Measurements from ENCODE around the gene KL.

DNA sequence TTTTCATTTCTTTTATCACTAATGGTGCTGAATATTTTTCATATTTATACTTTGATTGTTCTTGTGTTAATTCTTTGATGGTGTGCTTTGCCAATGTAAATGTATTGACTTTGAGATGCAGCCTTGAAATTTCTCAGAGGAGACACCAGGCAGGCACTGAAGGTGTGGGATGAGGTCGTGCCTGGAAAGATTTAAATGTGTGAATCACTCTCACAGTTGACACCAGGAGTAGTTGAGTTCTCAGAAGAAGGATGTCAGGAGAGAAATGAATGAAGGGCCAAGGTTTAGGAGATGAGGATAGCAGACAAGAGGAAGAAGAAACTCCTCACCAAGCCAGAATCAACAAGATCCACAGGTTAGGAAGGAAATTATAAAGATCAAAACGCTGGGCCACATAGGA, 10.1 kb upstream of the KL start:
- TF ChIP-seq, protein P1, sequence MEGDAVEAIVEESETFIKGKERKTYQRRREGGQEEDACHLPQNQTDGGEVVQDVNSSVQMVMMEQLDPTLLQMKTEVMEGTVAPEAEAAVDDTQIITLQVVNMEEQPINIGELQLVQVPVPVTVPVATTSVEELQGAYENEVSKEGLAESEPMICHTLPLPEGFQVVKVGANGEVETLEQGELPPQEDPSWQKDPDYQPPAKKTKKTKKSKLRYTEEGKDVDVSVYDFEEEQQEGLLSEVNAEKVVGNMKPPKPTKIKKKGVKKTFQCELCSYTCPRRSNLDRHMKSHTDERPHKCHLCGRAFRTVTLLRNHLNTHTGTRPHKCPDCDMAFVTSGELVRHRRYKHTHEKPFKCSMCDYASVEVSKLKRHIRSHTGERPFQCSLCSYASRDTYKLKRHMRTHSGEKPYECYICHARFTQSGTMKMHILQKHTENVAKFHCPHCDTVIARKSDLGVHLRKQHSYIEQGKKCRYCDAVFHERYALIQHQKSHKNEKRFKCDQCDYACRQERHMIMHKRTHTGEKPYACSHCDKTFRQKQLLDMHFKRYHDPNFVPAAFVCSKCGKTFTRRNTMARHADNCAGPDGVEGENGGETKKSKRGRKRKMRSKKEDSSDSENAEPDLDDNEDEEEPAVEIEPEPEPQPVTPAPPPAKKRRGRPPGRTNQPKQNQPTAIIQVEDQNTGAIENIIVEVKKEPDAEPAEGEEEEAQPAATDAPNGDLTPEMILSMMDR (IDR thresholded peaks at IDR 0.05; ENCODE audit: borderline replicate concordance, extremely low read depth, low read length, poor library complexity, severe bottlenecking), result no peak
- TF ChIP-seq EZH2 (IDR thresholded peaks at IDR 0.05; ENCODE audit: borderline replicate concordance, low read depth, low read length, severe bottlenecking), result no peak
